GM18517 (cell line): Measurements from ENCODE around the gene TMEM266.

Source experiments
- ATAC-seq: cut with Tn5 transposase; IDR thresholded peaks from one replicate; pipeline ENCODE4 v1.9.1; 2021; ENCODE audit warnings: mild to moderate bottlenecking, moderate library complexity; ENCODE audit not compliant: unreplicated experiment

Gene TMEM266

GRCh38 chr15:76123031-76123430 is 63.2 kb downstream of the TMEM266 start:
- no peak for ATAC-seq

GRCh38 chr15:76127169-76127568 is 67.4 kb downstream of the TMEM266 start:
- ATAC-seq: no peak

- ATAC-seq: no peak
Measured at GRCh38 chr15:76127880-76128279, 68.1 kb downstream of the TMEM266 start.

- no peak for ATAC-seq
Measured at GRCh38 chr15:76134537-76134936, 74.8 kb downstream of the TMEM266 start.

GRCh38 chr15:76135516-76135915 is 75.7 kb downstream of the TMEM266 start:
- no peak for ATAC-seq

GRCh38 chr15:76138436-76138835 is 78.7 kb downstream of the TMEM266 start:
- no peak for ATAC-seq

- no peak for ATAC-seq
Measured at GRCh38 chr15:76139368-76140073, 79.7 kb downstream of the TMEM266 start.

- no peak for ATAC-seq
Measured at GRCh38 chr15:76140074-76140464, 80.3 kb downstream of the TMEM266 start.

- no peak for ATAC-seq
Measured at GRCh38 chr15:76146812-76147211, 87.0 kb downstream of the TMEM266 start.

- ATAC-seq: no peak
Measured at GRCh38 chr15:76147906-76148570, 88.3 kb downstream of the TMEM266 start.

- no peak for ATAC-seq
Measured at GRCh38 chr15:76149291-76149915, 89.6 kb downstream of the TMEM266 start.

- peak; percentile 15 for ATAC-seq
Measured at GRCh38 chr15:76150513-76150912, 90.7 kb downstream of the TMEM266 start.

- peak; percentile 77 for ATAC-seq
Measured at GRCh38 chr15:76150971-76151598, 91.3 kb downstream of the TMEM266 start.

- no peak for ATAC-seq
Measured at GRCh38 chr15:76151599-76151974, 91.8 kb downstream of the TMEM266 start.

- no peak for ATAC-seq
Measured at GRCh38 chr15:76152197-76152596, 92.4 kb downstream of the TMEM266 start.

GRCh38 chr15:76153241-76154197 is 93.7 kb downstream of the TMEM266 start:
- no peak for ATAC-seq

GRCh38 chr15:76155731-76156130 is 95.9 kb downstream of the TMEM266 start:
- no peak for ATAC-seq

GRCh38 chr15:76158226-76158625 is 98.4 kb downstream of the TMEM266 start:
- ATAC-seq: no peak

- no peak for ATAC-seq
Measured at GRCh38 chr15:76158815-76159214, 99.0 kb downstream of the TMEM266 start.

GRCh38 chr15:76159282-76159681 is 99.5 kb downstream of the TMEM266 start:
- no peak for ATAC-seq
